ENCODE data around the gene CTDNEP1.

GRCh38 chr17:7263801-7264078 lies 12.2 kb upstream of the CTDNEP1 start:
- TF ChIP-seq CTCF (IDR thresholded peaks at IDR 0.05), result no peak
- no peak for TF ChIP-seq POLR2A (IDR thresholded peaks at IDR 0.05)
- no peak for TF ChIP-seq POLR2AphosphoS5 (IDR thresholded peaks at IDR 0.05; ENCODE audit: insufficient read depth in 1 of 2, low read depth in 1 of 2)

All from vagina (tissue), 2 donors.